DOHH2 (cell line): ENCODE data around the gene DACT3.

ENCODE experiments used
- H3F3A ChIP-seq: fragments of 200-600 bp; sonication (generic), shearing (Covaris generic); 2 replicates; pipeline ENCODE4 v1.6.0; 2016; ENCODE audit warnings: antibody characterized with exemption, mild to moderate bottlenecking; ENCODE audit not compliant: control insufficient read depth, insufficient read depth
- H3K27ac ChIP-seq: fragments of 200-600 bp; sonication (generic); 2 replicates; pipeline ENCODE4 v1.5.1; 2014; ENCODE audit warnings: low read depth, mild to moderate bottlenecking, low read length, moderate library complexity
- H3K27me3 ChIP-seq: fragments of 200-600 bp; sonication (generic); 2 replicates; pipeline ENCODE4 v1.6.1; 2014; ENCODE audit warnings: mild to moderate bottlenecking, low read length, mixed read lengths; ENCODE audit not compliant: control insufficient read depth
- H3K36me3 ChIP-seq: fragments of 200-600 bp; sonication (generic); 2 replicates; pipeline ENCODE4 v1.6.1; 2014; ENCODE audit warnings: mild to moderate bottlenecking, low read length, moderate library complexity, mixed read lengths; ENCODE audit not compliant: control insufficient read depth
- H3K4me1 ChIP-seq: fragments of 200-600 bp; sonication (generic); 2 replicates; pipeline ENCODE4 v1.6.1; 2014; ENCODE audit warnings: mild to moderate bottlenecking, low read length, mixed read lengths; ENCODE audit not compliant: control insufficient read depth
- H3K4me2 ChIP-seq: fragments of 200-600 bp; sonication (generic); 2 replicates; pipeline ENCODE4 v1.6.0; 2014; ENCODE audit warnings: mild to moderate bottlenecking, low read length, moderate library complexity
- H3K4me3 ChIP-seq: fragments of 200-600 bp; sonication (generic); 2 replicates; pipeline ENCODE4 v1.5.1; 2014; ENCODE audit warnings: mild to moderate bottlenecking, low read length, mixed read lengths
- H3K79me2 ChIP-seq: fragments of 200-600 bp; sonication (generic); 2 replicates; pipeline ENCODE4 v1.6.1; 2014; ENCODE audit warnings: mild to moderate bottlenecking, low read length, mixed read lengths; ENCODE audit not compliant: control insufficient read depth
- H3K9me2 ChIP-seq: fragments of 200-600 bp; sonication (generic); replicated peaks from 2 replicates; pipeline ENCODE4 v1.6.1; 2014; ENCODE audit warnings: mild to moderate bottlenecking, low read length, mixed read lengths; ENCODE audit not compliant: control insufficient read depth
- H3K9me3 ChIP-seq: fragments of 200-600 bp; sonication (generic); 2 replicates; pipeline ENCODE4 v1.6.1; 2014; ENCODE audit warnings: antibody characterized with exemption, low read length, mixed read lengths; ENCODE audit not compliant: control insufficient read depth, insufficient read depth
- H4K20me1 ChIP-seq: fragments of 200-600 bp; sonication (generic); 2 replicates; pipeline ENCODE4 v1.6.0; 2014; ENCODE audit warnings: low read depth, mild to moderate bottlenecking, antibody characterized with exemption, low read length, moderate library complexity; ENCODE audit not compliant: control insufficient read depth, insufficient read depth
- CTCF ChIP-seq: fragments of 200-600 bp; sonication (generic); IDR thresholded peaks from one replicate; pipeline ENCODE4 v1.5.1; 2014; ENCODE audit warnings: antibody characterized with exemption, mild to moderate bottlenecking, low read depth, low read length; ENCODE audit not compliant: poor library complexity, severe bottlenecking
- EZH2phosphoT487 ChIP-seq: fragments of 200-600 bp; sonication (generic); IDR thresholded peaks from 2 replicates; pipeline ENCODE4 v1.6.1; 2017; ENCODE audit warnings: borderline replicate concordance, mild to moderate bottlenecking, antibody characterized with exemption, low read length, moderate library complexity, mixed read lengths

The DACT3 gene

GRCh38 chr19:46610413-46610775 lies 50.6 kb downstream of the DACT3 start:
- no peak overlapping the region for H3K4me3 ChIP-seq

GRCh38 chr19:46609511-46610412 lies 51.2 kb downstream of the DACT3 start:
- Histone ChIP-seq H3K4me2 (no peak overlapping the region), H3K36me3 (peaks cover 61% of the 10 kb centered on the region), H4K20me1 (0 out of 2 replicates have a peak, but pooled peaks cover 2% of the 10 kb centered on the region)

More at GRCh38 chr19:46610413-46610775, 50.6 kb downstream of the DACT3 start:
- H3K9me3 ChIP-seq = no peaks in the 10 kb centered on the region
- H3F3A ChIP-seq = peaks cover 10% of the 10 kb centered on the region
- peaks cover 6% of the 10 kb centered on the region for H3K79me2 ChIP-seq
- H3K27ac ChIP-seq = no peak overlapping the region
- 0 out of 2 replicates have a peak, but pooled peaks cover 2% of the 10 kb centered on the region for H4K20me1 ChIP-seq
- H3K36me3 ChIP-seq = peaks cover 55% of the 10 kb centered on the region
- H3K9me2 ChIP-seq = no peaks in the 10 kb centered on the region
- H3K4me1 ChIP-seq = peaks cover 26% of the 10 kb centered on the region
- H3K4me2 ChIP-seq = no peak overlapping the region
- no peaks in the 10 kb centered on the region for H3K27me3 ChIP-seq
- TF ChIP-seq EZH2phosphoT487 (no peak), CTCF (no peak)

GRCh38 chr19:46608581-46609345 lies 52.2 kb downstream of the DACT3 start:
- Histone ChIP-seq H3K9me3 (no peaks in the 10 kb centered on the region), H3K27me3 (no peaks in the 10 kb centered on the region), H3K4me1 (peaks cover 24% of the 10 kb centered on the region), H3K4me2 (no peak overlapping the region), H3K4me3 (no peak overlapping the region), H3K9me2 (no peaks in the 10 kb centered on the region), H3K27ac (no peak overlapping the region), H3K36me3 (peaks cover 68% of the 10 kb centered on the region), H4K20me1 (peaks cover 4% of the 10 kb centered on the region; the same call in 1 of the 2 replicates), H3F3A (peaks cover 10% of the 10 kb centered on the region), H3K79me2 (peaks cover 22% of the 10 kb centered on the region)
- TF ChIP-seq EZH2phosphoT487 (no peak), CTCF (no peak)

More at GRCh38 chr19:46609511-46610412, 51.2 kb downstream of the DACT3 start:
- peaks cover 12% of the 10 kb centered on the region for H3K79me2 ChIP-seq
- peaks cover 10% of the 10 kb centered on the region for H3F3A ChIP-seq
- TF ChIP-seq EZH2phosphoT487 = no peak
- TF ChIP-seq CTCF = no peak
- no peaks in the 10 kb centered on the region for H3K27me3 ChIP-seq
- no peak overlapping the region for H3K4me3 ChIP-seq
- peaks cover 26% of the 10 kb centered on the region for H3K4me1 ChIP-seq
- H3K9me2 ChIP-seq = no peaks in the 10 kb centered on the region
- H3K27ac ChIP-seq = no peak overlapping the region
- no peaks in the 10 kb centered on the region for H3K9me3 ChIP-seq
